Astrocyte (in vitro differentiated cells and primary cell): ENCODE measurements around the gene TPM2.

Experiments
- EZH2 ChIP-seq: IDR thresholded peaks from 2 replicates; pipeline ENCODE4 v1.6.1; 2012; ENCODE audit warnings: mild to moderate bottlenecking, low read length, inconsistent platforms; ENCODE audit not compliant: insufficient read depth
- TF ChIP-seq, protein P1 (sequence below): IDR thresholded peaks from 2 replicates; pipeline ENCODE4 v1.5.1; 2011; ENCODE audit warnings: low read depth, mild to moderate bottlenecking, inconsistent platforms, low read length, moderate library complexity; ENCODE audit not compliant: insufficient read depth

- TF ChIP-seq EZH2: no peak
- TF ChIP-seq, protein P1, sequence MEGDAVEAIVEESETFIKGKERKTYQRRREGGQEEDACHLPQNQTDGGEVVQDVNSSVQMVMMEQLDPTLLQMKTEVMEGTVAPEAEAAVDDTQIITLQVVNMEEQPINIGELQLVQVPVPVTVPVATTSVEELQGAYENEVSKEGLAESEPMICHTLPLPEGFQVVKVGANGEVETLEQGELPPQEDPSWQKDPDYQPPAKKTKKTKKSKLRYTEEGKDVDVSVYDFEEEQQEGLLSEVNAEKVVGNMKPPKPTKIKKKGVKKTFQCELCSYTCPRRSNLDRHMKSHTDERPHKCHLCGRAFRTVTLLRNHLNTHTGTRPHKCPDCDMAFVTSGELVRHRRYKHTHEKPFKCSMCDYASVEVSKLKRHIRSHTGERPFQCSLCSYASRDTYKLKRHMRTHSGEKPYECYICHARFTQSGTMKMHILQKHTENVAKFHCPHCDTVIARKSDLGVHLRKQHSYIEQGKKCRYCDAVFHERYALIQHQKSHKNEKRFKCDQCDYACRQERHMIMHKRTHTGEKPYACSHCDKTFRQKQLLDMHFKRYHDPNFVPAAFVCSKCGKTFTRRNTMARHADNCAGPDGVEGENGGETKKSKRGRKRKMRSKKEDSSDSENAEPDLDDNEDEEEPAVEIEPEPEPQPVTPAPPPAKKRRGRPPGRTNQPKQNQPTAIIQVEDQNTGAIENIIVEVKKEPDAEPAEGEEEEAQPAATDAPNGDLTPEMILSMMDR: no peak
Measured at GRCh38 chr9:35702696-35703095, 13.0 kb upstream of the TPM2 start.
